HCT116 (cell line): Measurements from ENCODE around the gene NR2F1-AS1.

Source experiments
- FOSL1 ChIP-seq: IDR thresholded peaks from 2 replicates; pipeline ENCODE4 v1.6.1; 2012; ENCODE audit warnings: low read depth
- POLR2A ChIP-seq: IDR thresholded peaks from 2 replicates; pipeline ENCODE4 v1.7.0; 2011; ENCODE audit warnings: borderline replicate concordance; ENCODE audit not compliant: insufficient read depth, insufficient read length; ENCODE audit errors: extremely low read depth
- POLR2AphosphoS5 ChIP-seq: IDR thresholded peaks from 2 replicates; pipeline ENCODE4 v1.6.1; 2011; ENCODE audit warnings: mild to moderate bottlenecking, low read depth, low read length, moderate library complexity
- RAD21 ChIP-seq: IDR thresholded peaks from 2 replicates; pipeline ENCODE4 v1.6.1; 2012; ENCODE audit warnings: low read depth, mild to moderate bottlenecking
- REST ChIP-seq: IDR thresholded peaks from 2 replicates; pipeline ENCODE4 v1.6.1; 2012; ENCODE audit warnings: low read depth
- SIN3A ChIP-seq: IDR thresholded peaks from 2 replicates; pipeline ENCODE4 v1.6.1; 2012; ENCODE audit warnings: low read depth
- ZFX ChIP-seq: fragments of 450-650 bp; IDR thresholded peaks from 2 replicates; pipeline ENCODE4 v1.6.1; 2017
- TF ChIP-seq, protein P1 (sequence below), 3 experiments: fragments of 200-600 bp in 1 of 3; sonication (generic) in 1 of 3; IDR thresholded peaks in 2 of 3; conservative IDR thresholded peaks in 1 of 3; 2 replicates each; pipeline ENCODE4 v1.5.1; 2012 to 2017; ENCODE audit warnings: low read depth in 2 of 3, low read length in 2 of 3, antibody characterized with exemption in 1 of 3, borderline replicate concordance in 1 of 3, control low read depth in 1 of 3, mild to moderate bottlenecking in 1 of 3, mixed read lengths in 1 of 3, mixed run types in 1 of 3, moderate library complexity in 1 of 3; ENCODE audit not compliant: insufficient read depth in 1 of 3

DNA sequence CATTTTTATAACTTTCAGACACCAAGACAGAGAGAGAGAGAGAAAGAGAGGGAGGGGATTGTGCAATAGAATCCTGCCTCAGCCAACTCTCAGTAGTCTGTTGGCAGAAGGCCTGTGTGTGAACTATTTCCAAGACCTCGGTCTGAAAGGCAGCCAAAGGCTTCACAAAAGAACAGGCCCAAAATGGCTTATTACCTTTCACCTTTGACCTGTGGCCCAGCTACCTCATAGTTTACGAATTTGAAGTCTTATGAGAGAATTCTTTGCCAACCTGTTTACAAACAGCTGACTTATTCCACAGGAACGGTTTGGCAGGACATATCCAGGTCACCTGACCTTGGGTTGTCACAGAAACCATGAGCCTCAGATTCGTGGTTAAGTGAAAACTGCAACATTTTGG lies 48.6 kb downstream of the NR2F1-AS1 start:
- TF ChIP-seq, protein P1, sequence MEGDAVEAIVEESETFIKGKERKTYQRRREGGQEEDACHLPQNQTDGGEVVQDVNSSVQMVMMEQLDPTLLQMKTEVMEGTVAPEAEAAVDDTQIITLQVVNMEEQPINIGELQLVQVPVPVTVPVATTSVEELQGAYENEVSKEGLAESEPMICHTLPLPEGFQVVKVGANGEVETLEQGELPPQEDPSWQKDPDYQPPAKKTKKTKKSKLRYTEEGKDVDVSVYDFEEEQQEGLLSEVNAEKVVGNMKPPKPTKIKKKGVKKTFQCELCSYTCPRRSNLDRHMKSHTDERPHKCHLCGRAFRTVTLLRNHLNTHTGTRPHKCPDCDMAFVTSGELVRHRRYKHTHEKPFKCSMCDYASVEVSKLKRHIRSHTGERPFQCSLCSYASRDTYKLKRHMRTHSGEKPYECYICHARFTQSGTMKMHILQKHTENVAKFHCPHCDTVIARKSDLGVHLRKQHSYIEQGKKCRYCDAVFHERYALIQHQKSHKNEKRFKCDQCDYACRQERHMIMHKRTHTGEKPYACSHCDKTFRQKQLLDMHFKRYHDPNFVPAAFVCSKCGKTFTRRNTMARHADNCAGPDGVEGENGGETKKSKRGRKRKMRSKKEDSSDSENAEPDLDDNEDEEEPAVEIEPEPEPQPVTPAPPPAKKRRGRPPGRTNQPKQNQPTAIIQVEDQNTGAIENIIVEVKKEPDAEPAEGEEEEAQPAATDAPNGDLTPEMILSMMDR (IDR thresholded peaks at IDR 0.05 in 2 of 3, conservative IDR thresholded peaks at IDR 0.05 in 1 of 3; ENCODE audit: borderline replicate concordance in 1 of 3, insufficient read depth in 1 of 3, low read depth in 2 of 3, low read length in 2 of 3): no peak
- no peak for TF ChIP-seq POLR2A
- TF ChIP-seq POLR2AphosphoS5: no peak
- no peak for TF ChIP-seq REST
- TF ChIP-seq FOSL1: no peak
- TF ChIP-seq RAD21: no peak
- no peak for TF ChIP-seq ZFX
- TF ChIP-seq SIN3A: no peak
